Pancreas (tissue), 10 donors: ENCODE measurements around the gene PKP1. TPM values are rescaled to one million over a fixed set of nuclear protein-coding genes. Genes with fewer than 3 reads are reported as not detected.

ENCODE experiments used
- ATAC-seq, 4 donors: fragments of 200-7000 bp; cut with Tn5 transposase; one replicate each; pipeline versions ENCODE4 v1.8.0 to v1.9.1; 2020; ENCODE audit warnings: mild to moderate bottlenecking in 4 of 4, moderate library complexity in 4 of 4
- DNase-seq, 6 donors: peaks; one replicate each; pipeline ENCODE4 v3.0.0-alpha.2; 2020
- FAIRE-seq: peaks from 2 replicates; lab custom pipeline; 2012; peaks lifted over from hg19 to GRCh38; lab: Jason Lieb, UNC
- H3K27ac ChIP-seq, 4 donors: fragments of 200-600 bp; sonication (generic); 1 replicate in 3 of 4; 2 replicates in 1 of 4; pipeline versions ENCODE4 v1.5.0 to v1.8.0; 2020
- H3K27me3 ChIP-seq, 4 donors: fragments of 200-600 bp; one replicate each; pipeline ENCODE4 v1.8.0; 2021
- H3K36me3 ChIP-seq, 3 donors: fragments of 200-600 bp; sonication (generic) in 1 of 3; one replicate each; pipeline versions ENCODE4 v1.5.0 to v1.8.0; 2020 to 2021
- H3K4me1 ChIP-seq, 3 donors: fragments of 200-600 bp; one replicate each; pipeline ENCODE4 v1.8.0; 2021
- H3K4me3 ChIP-seq, 4 donors: fragments of 200-600 bp; sonication (generic) in 2 of 4; one replicate each; pipeline versions ENCODE4 v1.5.0 to v1.8.0; 2020 to 2021
- H3K9me3 ChIP-seq, 4 donors: fragments of 200-600 bp; one replicate each; pipeline ENCODE4 v1.8.0; 2021
- WGBS, 2 donors: extraction: QIAGEN DNeasy Blood & Tissue Kit; methylation state at CpG; one replicate each; pipeline ENCODE4 v1.1.7; 2013; 5-methylcytosine and 5-hydroxymethylcytosine counted together
- intact Hi-C, 3 donors: fragments of 100-400 bp; cut with DNase I; formaldehyde crosslinking; loops; one replicate each; pipeline versions ENCODE4 v1.11.1 to v1.14.2; 2022
- polyA plus RNA-seq, 2 donors: library from polyadenylated mRNA; stranded (reverse); fragments of 200-250 nt; gene quantifications; one replicate each; pipeline ENCODE4 v1.2.3, GENCODE V29; 2013
- total RNA-seq, 6 donors: library from RNA; stranded (reverse); fragmentation: NEBNext Ultra II Directional in 4 of 6; extraction: Animal tissue kit (Norgen Biotek cat#: 25700) in 4 of 6; gene quantifications; one replicate each; pipeline versions ENCODE4 v1.2.1 to v1.2.4, GENCODE V29; 2021 to 2023
- TF ChIP-seq, protein P1 (sequence below), 4 donors: fragments of 200-600 bp; sonication (generic) in 3 of 4; IDR thresholded peaks; one replicate each; pipeline versions ENCODE4 v1.5.0 to v1.8.0; 2021; ENCODE audit warnings: antibody characterized with exemption in 4 of 4
- donor health status: healthy with polysubstance abuse.
- donor health status: DM: no; HTN: no; CAD: no; lungs with moderate emphysema.
- donor health status: DM: no; HTN: no; CAD: no.
- donor health status: control.
- donor health status: control.
- donor health status: Bipolar disorder and iron deficiency.
- donor health status: DM: yes; HTN: yes; CAD: no.
- donor health status: DM: no; HTN: no; CAD: no.
- donor health status: DM: no; HTN: no; CAD: no.
- donor health status: DM: yes; HTN: yes; CAD: no.

The PKP1 gene
- total and polyA plus RNA-seq, 8 donors: 0.04 to 0.37 (median 0.12) TPM; not detected in 1

DNA sequence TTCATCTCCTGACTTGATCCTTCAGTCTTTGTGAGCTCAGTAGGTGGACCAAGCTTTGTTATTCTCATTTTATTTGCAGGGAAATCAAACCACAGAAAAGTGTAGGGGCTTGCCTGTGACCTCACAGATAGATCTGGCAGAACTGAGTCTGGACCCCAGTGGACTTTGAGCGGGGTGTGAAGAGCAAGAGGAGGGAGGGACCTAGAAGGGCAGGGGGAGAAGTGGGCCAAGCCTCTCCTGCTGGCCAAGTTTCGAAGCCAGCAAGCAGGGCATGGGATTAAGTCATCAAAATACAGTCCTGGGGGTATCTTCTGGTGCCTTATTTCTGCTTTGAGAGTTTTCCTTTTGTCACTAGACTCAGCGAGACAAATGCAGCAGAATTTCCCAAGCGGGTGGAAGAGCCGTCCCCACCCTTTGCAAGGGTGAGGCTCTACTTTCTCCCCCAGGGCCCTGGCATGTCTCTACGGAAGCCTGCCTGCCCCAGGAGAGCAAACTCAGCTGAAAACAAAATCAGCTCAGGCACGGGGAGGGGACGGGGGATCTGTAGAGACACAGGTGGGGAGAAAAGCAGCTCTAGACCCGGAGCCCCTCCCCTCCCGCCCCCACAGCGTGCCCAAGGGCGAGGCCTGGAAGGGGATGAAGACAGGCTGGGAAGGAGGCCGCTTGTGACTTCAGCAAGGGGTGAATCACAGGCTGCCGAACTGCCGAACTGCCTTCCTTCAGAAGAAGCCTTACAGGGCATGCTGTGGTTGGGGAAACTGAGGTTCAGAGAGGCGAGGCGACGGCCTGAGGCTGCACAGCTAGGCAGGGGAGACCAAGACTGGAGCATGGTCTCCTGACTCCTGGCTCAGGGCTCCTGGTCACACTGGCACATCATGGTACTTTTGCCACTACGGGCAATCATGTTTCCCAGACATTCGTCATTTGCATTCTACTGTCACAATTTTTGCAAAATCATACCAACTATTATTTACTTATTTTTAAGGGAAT lies 19.2 kb downstream of the PKP1 start:
- 77 to 78% methylated on average over 20 of the region's 20 CpGs for WGBS, 2 donors
- no peaks in the 10 kb centered on the region for H3K4me1 ChIP-seq
- no peaks in the 10 kb centered on the region for H3K27me3 ChIP-seq
- no peak overlapping the region for H3K4me3 ChIP-seq
- TF ChIP-seq, protein P1, sequence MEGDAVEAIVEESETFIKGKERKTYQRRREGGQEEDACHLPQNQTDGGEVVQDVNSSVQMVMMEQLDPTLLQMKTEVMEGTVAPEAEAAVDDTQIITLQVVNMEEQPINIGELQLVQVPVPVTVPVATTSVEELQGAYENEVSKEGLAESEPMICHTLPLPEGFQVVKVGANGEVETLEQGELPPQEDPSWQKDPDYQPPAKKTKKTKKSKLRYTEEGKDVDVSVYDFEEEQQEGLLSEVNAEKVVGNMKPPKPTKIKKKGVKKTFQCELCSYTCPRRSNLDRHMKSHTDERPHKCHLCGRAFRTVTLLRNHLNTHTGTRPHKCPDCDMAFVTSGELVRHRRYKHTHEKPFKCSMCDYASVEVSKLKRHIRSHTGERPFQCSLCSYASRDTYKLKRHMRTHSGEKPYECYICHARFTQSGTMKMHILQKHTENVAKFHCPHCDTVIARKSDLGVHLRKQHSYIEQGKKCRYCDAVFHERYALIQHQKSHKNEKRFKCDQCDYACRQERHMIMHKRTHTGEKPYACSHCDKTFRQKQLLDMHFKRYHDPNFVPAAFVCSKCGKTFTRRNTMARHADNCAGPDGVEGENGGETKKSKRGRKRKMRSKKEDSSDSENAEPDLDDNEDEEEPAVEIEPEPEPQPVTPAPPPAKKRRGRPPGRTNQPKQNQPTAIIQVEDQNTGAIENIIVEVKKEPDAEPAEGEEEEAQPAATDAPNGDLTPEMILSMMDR (IDR thresholded peaks at IDR 0.05): no peak
- H3K36me3 ChIP-seq: no peaks in the 10 kb centered on the region
- intact Hi-C loops: no loop called here
- no peaks in the 10 kb centered on the region for H3K9me3 ChIP-seq
- ATAC-seq (peak in 1 of 4 donors; percentile 14), FAIRE-seq (no peak), DNase-seq (no peak)
- no peak overlapping the region for H3K27ac ChIP-seq

DNA sequence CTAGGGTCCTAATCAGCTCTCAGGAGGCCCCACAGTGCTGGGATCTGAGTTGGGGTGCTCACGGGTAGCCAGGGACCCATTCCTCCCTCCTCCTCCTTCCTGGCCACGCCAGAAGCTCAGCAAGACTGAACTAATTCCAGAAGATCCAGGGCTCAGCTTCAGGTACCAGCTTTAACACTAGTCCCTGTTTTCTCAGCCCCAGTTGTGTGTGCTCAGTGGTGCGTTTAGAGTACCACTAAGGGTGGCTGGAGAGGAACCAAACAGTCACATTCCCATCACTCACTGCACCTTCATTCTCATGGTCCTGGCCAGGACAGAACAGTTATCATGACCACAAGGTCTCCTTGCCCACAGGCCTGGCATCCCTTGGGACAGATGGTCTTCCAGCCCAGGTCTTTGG lies 20.8 kb downstream of the PKP1 start:
- 75 to 92% methylated on average over 3 of the region's 3 CpGs for WGBS, 2 donors
- intact Hi-C loops: no loop called here
- TF ChIP-seq, protein P1 (IDR thresholded peaks at IDR 0.05): no peak
- Histone ChIP-seq H3K4me1 (no peaks in the 10 kb centered on the region), H3K27me3 (no peaks in the 10 kb centered on the region), H3K36me3 (no peaks in the 10 kb centered on the region), H3K27ac (no peak overlapping the region), H3K9me3 (no peaks in the 10 kb centered on the region), H3K4me3 (no peak overlapping the region)
- DNase-seq (no peak), FAIRE-seq (no peak), ATAC-seq (no peak)

DNA sequence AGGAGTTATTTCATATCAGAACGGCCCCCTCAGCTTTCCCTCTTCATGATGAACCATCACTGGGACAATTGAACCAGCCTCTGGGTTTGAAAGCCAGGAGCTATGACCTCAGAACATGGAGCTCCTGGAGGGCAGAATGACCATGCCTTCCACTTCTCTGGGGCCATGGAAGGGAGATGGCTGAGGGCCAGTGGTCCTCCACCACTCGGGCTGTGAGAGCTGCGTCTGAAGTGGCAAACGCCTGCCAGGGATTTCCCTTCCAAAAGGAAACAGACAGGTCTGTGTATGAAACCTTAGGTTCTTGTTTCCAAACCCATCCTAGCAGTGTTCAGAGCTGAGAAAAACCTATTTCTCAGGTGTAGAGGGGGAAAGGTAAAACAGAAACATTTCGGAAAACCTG lies 22.5 kb downstream of the PKP1 start:
- H3K27ac ChIP-seq: no peak overlapping the region
- H3K4me1 ChIP-seq: no peaks in the 10 kb centered on the region
- H3K27me3 ChIP-seq: no peaks in the 10 kb centered on the region
- TF ChIP-seq, protein P1 (IDR thresholded peaks at IDR 0.05): no peak
- 63 to 65% methylated on average over 5 of the region's 5 CpGs for WGBS, 2 donors
- no peak overlapping the region for H3K4me3 ChIP-seq
- no peaks in the 10 kb centered on the region for H3K36me3 ChIP-seq
- ATAC-seq (no peak), DNase-seq (no peak), FAIRE-seq (no peak)
- intact Hi-C loops: no loop called here
- H3K9me3 ChIP-seq: no peaks in the 10 kb centered on the region

DNA sequence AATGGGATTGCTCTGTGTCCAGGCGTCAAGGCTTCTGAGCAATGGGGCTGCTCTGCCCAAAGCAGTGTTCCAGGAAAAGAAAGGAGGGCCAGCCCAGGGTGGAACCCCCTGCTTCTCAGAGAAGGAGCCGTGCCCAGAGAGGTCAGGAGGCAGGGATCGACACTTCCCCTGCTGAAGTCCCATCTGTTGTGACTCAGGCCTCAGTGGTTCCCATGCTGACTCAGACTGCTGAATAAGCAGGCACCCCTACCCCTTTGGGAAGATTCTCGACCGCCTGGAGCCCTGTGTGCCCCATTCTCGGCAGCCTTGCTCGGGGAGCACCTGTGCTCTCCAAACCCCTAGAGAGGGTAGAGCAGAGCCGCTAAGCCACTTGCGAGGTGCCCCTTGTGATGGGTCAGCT lies 23.9 kb downstream of the PKP1 start:
- H3K4me1 ChIP-seq: no peaks in the 10 kb centered on the region
- ATAC-seq (no peak), FAIRE-seq (no peak), DNase-seq (no peak)
- H3K36me3 ChIP-seq: no peaks in the 10 kb centered on the region
- no peaks in the 10 kb centered on the region for H3K9me3 ChIP-seq
- intact Hi-C loops: no loop called here
- WGBS, 2 donors: 81 to 87% methylated on average over 9 of the region's 9 CpGs
- no peaks in the 10 kb centered on the region for H3K27me3 ChIP-seq
- no peak overlapping the region for H3K27ac ChIP-seq
- no peak overlapping the region for H3K4me3 ChIP-seq
- TF ChIP-seq, protein P1 (IDR thresholded peaks at IDR 0.05): no peak
